GM15510 (cell line): Measurements from ENCODE around the gene DMBX1.

Source experiments
- POLR2A ChIP-seq: IDR thresholded peaks from 3 replicates; pipeline ENCODE4 v1.6.1; 2011; ENCODE audit warnings: borderline replicate concordance; ENCODE audit not compliant: insufficient read length; ENCODE audit errors: extremely low read depth

DMBX1 gene

DNA sequence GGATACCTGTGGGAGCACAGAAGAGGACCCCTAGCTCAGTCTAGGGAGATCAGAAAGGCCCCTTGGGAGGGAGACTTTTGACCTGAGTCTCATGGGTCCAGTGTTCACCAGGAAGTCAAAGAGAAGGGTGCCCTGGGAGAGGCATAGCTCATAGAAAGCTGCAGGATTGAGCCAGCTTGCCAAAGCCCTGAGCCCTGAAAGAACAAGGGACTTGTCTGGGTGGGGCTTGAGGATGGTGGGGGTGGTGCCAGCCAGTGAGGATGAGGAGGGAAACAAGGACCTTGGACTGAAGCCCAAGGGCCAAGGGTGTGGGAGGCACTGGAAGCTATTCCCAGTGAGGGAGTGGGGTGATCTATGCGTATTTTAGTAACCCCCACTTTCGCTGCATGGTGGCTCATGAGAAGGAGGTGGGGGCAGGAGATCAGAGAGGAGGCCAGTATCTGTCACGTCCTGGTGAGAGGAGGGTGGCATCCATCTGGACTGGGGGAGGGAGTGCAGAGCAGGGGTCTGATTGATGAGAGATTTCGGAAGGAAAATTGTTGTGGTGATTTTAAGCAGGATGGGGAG, 28.4 kb downstream of the DMBX1 start:
- TF ChIP-seq POLR2A: no peak

DNA sequence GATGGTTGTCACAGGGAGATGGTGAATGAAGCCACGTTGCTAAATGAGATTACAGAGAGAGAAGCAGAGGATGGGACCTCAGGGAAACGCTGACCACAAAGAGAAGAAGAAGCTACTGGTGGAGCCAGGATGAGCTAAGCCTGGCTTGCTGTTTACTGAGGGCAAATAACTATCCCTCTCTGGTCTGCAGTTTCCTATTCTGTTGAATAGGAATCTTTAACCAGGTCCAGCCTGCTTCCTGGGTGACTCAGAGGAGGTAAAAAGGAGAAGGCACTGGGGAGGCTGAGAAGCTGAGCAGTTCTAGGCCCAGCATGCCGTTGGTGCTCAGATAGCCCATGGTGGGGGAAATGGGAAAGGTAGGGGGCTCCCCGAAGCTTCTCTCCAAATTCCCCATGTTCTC, 29.6 kb downstream of the DMBX1 start:
- TF ChIP-seq POLR2A: no peak

DNA sequence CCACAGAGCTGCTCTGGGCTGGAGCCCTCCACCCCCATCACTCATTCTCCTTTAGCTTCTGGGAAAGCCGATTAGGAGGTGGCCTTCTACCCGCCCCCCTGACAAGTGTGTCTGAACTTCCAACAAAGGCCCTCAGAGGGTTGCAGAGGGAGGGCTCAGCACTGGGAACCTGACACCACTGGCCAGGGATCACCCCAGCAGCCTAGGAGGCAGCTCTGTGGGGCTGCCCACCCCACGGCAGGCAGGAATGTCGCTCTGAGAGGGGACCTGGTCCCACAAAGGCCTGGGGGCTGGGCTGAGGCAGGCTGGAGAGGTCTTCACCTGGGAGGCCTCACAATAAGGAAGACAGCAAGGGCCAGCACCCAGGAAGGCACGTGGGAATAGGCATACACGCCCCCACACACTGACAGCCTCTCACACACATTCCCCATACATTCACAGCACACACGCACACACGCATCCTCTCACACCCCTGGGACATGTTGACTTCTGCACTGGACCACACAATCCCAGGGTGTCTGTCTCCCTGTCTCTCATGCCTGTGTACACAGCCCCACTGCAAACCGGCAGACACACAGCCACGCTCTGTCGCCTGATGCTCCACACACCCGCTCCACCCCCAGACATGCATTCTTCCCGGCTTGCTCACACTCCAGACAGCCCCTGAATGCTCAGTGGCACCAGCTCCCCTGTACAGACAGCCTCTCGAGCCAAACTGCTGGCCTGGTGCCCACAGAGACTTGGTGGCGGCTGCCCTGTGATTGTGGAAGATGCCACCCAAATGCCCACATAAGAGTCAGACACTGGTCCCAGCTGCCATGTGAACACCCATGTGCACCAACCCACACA, 30.7 kb downstream of the DMBX1 start:
- no peak for TF ChIP-seq POLR2A

DNA sequence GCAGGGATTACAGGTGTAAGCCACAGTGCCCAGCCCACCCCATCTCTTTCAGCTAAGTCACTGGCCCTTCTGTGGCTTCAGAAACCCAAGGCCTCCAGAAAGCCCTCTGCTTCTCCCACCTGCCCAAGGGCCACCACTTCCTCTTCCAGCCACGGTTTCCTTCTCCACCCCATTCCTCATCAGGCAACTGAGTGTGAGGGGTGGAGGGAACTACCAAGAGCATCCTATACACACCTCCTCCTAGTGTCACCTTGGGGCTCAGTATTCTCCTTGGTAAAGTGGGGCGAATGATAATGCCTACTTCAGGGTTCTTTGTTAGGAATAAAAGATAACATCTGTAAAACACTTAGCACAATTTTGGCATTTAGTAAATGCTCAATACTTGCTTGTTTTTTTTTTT, 31.8 kb downstream of the DMBX1 start:
- TF ChIP-seq POLR2A: no peak

DNA sequence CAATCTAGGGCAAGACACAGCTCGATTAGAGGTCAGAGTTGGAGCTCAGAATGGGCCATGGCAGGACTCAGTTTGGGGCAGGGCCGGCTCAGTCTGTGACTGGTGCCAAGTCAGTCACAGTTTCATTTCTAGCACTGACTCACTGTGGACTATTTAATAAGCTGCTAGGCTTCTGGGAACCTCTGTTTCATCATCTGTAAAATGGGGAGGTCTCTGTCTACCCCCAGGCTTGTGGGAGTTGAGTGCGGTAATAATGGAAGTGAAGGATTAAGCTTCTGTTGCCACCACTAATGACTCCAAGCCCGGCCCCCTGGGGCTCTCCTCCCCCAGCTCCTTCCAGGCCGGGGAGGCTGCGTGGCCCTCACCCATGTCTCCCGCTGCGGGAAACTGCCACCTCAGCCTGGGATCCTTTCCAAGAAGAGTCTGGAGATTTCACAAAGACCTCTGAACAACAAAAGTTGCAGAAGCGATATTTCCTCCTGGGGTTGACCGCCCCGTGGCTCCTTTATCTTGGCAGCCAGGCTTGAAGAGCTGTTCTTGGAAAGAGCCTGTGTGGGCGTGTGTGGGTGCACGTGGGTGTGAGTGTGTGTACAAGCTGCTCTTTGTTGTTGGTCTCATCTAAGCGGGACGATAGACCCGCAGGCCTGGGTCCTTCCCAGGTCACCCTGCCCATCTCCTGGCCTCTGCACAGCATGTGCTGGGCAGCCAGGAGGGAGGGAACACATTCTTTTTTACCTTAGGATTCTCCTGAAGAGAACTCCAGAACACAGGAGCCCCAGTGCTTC, 32.7 kb downstream of the DMBX1 start:
- TF ChIP-seq POLR2A: no peak

DNA sequence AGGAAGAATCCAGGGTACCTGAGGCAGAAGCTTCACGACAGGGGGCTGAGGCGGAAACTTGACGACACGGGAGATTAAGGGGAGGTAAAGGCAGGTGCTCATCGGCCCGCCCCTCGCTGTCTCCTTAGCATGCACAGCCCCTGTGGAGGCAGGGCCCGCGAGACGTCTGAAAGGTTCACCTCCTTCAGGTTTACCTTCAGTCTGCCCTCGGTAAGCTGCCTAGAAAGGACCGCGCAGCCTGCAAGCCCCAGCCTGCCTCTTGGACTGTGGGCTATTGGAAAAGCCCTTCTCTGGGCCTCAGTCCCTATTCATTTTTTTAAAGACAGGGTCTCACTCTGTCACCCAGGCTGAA, 33.3 kb downstream of the DMBX1 start:
- TF ChIP-seq POLR2A: no peak

DNA sequence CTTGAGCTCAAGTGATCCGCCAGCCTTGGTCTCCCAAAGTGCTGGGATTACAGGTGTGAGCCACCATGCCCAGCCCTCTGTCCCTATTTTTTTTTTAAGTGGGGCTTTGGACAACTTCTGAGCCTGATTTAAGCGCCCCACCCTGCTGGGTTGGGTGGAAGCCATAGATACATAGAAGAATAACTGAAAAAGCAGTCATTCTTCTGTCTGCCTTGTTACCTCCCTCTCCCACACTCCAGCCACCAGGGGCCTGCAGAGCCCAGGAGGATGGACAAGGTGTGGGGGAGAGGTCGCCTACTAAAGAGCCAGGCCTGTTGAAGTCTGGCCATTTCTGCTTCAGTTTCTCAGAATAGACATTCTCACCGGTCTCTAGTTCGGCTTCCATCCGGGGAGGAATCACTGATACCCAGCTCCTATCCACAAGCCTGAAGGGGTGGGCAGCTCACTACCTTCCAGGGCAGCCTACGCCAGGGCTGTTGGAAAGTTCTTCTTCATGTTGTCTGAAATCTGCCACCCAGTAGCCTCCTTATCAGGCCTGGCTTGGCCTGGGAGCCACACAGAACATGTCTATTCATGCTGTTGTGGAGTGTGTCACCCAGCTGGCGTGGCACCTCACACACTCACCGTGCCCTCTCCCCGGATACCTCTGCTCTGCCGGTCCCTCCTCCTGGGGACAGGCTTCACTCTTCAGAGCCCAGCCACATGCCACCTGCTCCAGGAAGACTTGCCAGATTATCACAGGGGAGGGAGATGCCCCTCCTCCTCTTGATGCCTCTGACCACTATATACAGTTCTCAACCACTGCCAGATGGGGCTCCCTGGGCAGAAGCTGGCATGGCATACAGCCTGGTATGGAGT, 34.1 kb downstream of the DMBX1 start:
- TF ChIP-seq POLR2A: no peak

DNA sequence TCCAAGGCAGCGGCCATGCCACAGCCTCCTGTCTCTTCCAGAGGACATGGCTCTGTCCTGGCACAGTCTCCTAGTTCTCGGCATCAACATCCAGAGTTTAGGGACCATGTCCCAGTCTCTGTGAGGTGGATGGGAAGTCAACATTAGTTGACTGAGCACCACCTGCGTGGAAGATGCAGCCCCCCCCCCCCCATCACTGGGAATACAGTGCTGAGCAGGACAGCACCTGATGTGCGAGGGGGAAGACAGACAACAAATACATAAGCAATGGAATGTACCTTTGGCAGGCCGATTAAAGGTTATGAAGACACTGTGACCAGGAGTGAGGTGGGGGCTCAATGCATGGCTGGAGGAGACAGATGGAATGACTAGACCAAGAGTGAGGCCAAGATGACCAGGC, 35.2 kb downstream of the DMBX1 start:
- no peak for TF ChIP-seq POLR2A

DNA sequence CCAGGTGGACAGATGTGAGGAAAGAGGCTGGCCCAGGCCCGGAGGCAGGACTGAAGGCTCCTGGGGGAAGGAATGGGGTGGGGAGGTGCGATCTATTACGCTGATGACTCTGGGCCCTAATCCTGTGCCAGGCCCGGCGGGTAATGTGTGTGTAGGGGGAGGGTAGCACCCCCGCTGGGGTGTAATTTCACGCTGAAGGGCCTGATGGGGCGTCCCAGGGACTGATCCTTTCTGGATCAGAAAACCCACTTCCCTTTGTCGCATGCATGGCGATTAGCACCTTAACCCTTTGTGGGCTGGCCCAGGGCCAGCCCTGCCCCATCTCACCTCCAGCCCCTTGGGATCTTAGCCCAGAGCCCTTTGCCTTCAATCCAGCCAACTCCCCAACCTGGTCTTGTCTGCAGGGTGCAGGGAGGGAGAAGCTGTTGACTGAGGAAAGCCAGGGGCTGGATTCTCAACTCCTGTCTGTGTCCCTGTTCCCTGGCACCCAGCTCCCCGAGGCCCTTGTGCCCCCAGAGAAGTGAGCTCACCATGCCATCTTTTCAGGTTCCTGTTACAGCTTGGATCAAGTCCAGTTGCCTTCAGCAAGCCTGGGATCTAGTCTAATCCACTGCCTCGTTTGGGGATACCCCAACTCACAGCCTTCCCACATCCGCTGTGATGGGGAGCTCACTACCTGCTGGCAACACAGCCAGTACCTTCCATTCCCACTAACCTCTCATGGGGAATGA, 35.8 kb downstream of the DMBX1 start:
- TF ChIP-seq POLR2A: no peak

DNA sequence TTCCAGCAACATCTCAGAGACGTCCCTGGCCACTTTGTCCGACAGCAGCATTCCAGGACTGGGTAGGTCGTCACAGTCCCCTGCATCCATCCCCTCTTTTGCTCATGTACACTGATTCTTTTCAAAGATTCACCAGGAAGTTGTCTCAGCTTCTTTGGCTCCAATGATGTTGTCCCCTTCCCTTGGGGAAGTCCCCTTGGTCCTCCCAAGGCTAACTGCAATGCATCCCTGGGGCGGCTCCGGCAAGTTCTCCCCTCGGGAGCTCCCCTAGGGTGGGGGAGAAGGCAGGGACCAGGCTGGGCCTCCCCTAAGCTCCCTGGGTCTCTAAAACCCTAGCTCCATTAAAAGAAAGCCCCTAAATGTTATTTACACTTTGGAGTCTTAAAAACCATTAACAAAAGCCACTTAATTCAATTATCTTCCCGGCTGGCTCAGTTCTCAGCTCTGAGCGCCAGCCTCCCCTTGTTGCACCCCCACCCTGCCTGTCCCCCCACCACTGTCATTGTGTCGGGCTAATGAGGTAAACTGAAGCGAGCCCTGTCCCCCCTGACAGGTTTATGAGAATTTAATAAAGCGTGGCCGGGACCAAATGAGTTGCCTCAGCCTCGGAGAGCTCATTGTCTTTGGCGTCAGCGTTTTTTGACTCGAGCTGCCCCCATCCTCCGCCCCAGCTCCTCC, 36.5 kb downstream of the DMBX1 start:
- TF ChIP-seq POLR2A: no peak

DNA sequence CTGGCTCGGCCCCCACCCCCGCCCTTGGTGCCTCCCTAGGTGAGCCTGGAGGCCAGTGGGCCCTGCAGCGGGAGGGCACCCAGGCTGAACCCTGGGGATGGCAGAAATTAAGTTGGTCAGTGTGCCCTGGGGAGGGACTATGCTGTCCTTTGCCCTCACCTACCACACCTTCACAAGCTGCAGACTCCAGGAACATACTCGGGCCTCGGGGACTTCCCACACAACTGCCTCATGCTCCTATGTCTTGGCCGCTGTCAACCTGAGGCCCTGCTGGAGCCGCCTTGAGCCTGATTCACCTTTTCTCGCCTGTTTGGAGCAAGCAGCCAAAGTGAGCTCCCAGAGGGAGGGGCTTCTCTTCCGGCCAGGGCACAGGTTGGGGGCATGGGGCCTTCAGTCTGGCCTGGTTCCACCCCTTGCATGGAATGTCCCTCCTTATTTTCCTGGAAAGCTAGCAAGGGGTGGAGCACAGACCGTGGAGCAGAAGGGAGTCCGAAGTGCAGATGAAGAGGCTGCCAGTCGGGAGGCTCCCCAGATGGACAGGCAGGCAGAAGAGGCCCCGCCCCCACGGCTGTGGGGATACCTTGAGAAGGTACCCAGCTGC, 37.2 kb downstream of the DMBX1 start:
- TF ChIP-seq POLR2A: no peak

DNA sequence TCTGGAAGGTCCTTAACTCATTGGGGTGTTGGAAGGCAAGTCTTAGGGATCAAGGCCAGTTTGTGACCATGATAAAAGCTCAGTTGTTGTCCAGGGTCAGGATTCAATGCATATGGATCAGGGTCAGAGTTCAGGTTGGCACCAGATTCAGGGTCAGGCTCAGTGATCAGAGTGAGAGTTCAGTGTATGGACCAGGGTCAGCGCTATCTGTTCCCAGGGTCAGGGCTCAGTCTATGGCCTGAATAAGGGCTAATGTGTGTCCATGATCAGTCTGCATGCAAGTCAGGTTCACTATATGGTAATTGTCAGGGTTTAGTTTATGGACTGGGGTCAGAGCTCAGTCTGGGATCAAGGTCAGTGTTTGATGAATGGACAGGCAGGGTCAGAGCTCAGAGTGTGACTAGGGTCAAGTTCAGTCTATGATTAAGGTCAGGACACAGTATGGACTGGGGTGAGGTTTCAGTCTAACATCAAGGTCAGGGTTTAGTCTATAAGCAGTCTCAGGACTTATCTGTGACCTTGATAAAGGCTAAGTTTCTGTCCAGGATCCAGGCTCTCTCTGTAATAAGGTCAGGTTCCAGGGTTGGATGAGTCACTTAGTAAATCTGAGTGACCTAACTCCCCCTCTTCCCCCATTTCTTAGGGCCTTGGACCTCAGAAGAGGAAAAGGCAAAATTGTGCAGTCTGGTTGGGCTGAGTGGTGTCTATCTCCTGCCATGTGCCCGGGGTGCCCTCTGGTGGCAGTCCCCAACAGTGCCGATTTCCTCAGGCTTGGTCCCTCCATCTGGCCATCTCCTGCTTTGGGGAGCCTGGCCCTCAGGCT, 38.0 kb downstream of the DMBX1 start:
- no peak for TF ChIP-seq POLR2A
